WERI-Rb-1 (cell line): Measurements from ENCODE around the gene PDLIM5.
A peak's percentile ranks its signal among the peaks of the same experiment; 100 is the strongest.

Source experiments
- DNase-seq: peaks from one replicate; pipeline ENCODE4 v3.0.0-alpha.2; 2020
- H3K27ac ChIP-seq: fragments of 250-450 bp; sonication (Bioruptor Pico); 2 replicates; pipeline ENCODE4 v1.5.1; 2020; ENCODE audit warnings: mild to moderate bottlenecking, moderate library complexity
- H3K27me3 ChIP-seq: fragments of 250-450 bp; sonication (Bioruptor Pico); 2 replicates; pipeline ENCODE4 v1.5.1; 2021; ENCODE audit warnings: mild to moderate bottlenecking, low read depth, moderate library complexity; ENCODE audit not compliant: insufficient read depth, severe bottlenecking
- H3K36me3 ChIP-seq: fragments of 250-450 bp; sonication (Bioruptor Pico); 2 replicates; pipeline ENCODE4 v1.5.1; 2020; ENCODE audit warnings: mild to moderate bottlenecking, moderate library complexity
- H3K4me3 ChIP-seq: 2 replicates; pipeline ENCODE4 v1.5.1; 2011; ENCODE audit warnings: low read depth, mild to moderate bottlenecking, control low read depth, low read length
- H3K9me3 ChIP-seq: fragments of 250-450 bp; sonication (Bioruptor Pico); 2 replicates; pipeline ENCODE4 v1.5.1; 2021; ENCODE audit warnings: mild to moderate bottlenecking, moderate library complexity; ENCODE audit not compliant: severe bottlenecking
- TF ChIP-seq, protein P1 (sequence below): IDR thresholded peaks from 2 replicates; pipeline ENCODE4 v1.5.1; 2011; ENCODE audit warnings: low read depth, mild to moderate bottlenecking, control low read depth, inconsistent platforms, low read length

Gene PDLIM5

DNA sequence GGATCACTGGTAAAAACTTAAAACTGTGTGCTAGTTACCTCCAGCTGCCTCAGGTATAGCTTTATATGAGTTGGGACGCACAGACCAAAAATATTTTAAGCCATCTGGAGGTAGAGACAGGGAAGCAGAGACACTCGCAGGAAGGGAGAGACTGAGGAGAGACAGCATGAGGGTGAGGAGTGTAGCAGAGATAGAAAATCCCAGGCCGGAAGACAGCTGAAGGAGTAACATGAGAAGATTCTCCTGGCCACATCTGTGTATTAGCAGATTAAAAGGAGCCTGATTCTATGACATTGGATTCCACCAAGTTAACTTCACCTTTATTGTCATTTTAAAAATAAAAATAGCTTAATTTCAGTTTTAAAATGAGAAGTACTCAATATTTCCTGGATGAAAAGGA is 84.3 kb downstream of the PDLIM5 start:
- H3K27me3 ChIP-seq = no peaks in the 10 kb centered on the region
- DNase-seq = peak; percentile 27
- H3K36me3 ChIP-seq = no peaks in the 10 kb centered on the region; the same call in 1 of the 2 replicates
- no peak overlapping the region for H3K27ac ChIP-seq
- H3K9me3 ChIP-seq = no peaks in the 10 kb centered on the region
- TF ChIP-seq, protein P1, sequence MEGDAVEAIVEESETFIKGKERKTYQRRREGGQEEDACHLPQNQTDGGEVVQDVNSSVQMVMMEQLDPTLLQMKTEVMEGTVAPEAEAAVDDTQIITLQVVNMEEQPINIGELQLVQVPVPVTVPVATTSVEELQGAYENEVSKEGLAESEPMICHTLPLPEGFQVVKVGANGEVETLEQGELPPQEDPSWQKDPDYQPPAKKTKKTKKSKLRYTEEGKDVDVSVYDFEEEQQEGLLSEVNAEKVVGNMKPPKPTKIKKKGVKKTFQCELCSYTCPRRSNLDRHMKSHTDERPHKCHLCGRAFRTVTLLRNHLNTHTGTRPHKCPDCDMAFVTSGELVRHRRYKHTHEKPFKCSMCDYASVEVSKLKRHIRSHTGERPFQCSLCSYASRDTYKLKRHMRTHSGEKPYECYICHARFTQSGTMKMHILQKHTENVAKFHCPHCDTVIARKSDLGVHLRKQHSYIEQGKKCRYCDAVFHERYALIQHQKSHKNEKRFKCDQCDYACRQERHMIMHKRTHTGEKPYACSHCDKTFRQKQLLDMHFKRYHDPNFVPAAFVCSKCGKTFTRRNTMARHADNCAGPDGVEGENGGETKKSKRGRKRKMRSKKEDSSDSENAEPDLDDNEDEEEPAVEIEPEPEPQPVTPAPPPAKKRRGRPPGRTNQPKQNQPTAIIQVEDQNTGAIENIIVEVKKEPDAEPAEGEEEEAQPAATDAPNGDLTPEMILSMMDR = no peak
- no peak overlapping the region for H3K4me3 ChIP-seq

DNA sequence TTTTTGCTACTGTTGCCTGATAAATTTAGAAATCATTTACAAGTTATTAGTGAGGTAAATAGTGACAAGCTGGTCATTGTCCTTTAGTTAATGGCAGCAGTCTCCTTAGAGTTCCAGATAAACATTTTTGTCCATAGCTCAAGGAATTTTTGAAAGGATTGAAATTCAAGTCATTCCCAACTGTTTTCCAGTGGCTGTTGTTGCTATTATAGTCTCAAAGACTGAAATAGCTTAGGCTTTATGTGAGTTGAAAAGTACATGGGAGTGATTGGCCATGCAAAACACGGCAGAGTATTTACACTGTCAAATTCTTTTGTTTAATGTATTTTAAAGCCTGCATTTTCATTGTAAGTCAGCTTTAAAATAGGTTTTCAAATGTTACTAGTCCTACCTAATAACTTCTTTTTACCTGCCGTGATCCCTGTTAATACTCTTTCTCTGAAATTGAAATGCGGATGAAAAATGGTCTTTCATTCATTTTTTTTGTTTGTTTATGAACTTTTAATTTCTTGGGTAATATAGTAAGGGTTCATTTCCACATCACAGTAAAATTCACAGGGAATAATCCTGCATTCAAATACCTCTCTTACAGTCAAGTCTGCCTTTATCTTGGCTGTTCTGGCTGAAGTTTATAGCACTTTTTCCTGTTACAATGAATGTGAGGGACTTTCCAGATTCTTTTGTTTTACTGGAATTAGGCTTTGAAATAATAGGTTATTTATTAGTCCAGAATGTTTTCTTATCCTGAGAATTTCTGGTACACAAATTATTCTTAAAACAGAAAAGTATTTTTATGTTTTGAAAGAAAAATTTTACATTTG is 85.1 kb downstream of the PDLIM5 start:
- H3K36me3 ChIP-seq = no peaks in the 10 kb centered on the region; the same call in 1 of the 2 replicates
- no peaks in the 10 kb centered on the region for H3K9me3 ChIP-seq
- H3K4me3 ChIP-seq = no peak overlapping the region
- no peak for DNase-seq
- no peaks in the 10 kb centered on the region for H3K27me3 ChIP-seq
- H3K27ac ChIP-seq = no peak overlapping the region
- TF ChIP-seq, protein P1 = no peak

GRCh38 chr4:94537921-94538628 is 86.3 kb downstream of the PDLIM5 start:
- no peaks in the 10 kb centered on the region; the same call in 1 of the 2 replicates for H3K36me3 ChIP-seq
- no peak overlapping the region for H3K27ac ChIP-seq
- no peaks in the 10 kb centered on the region for H3K9me3 ChIP-seq
- H3K27me3 ChIP-seq = no peaks in the 10 kb centered on the region
- TF ChIP-seq, protein P1 = no peak
- H3K4me3 ChIP-seq = no peak overlapping the region
- no peak for DNase-seq

- H3K36me3 ChIP-seq = no peaks in the 10 kb centered on the region; the same call in 1 of the 2 replicates
- H3K27me3 ChIP-seq = no peaks in the 10 kb centered on the region
- DNase-seq = no peak
- no peak overlapping the region for H3K4me3 ChIP-seq
- TF ChIP-seq, protein P1 = no peak
- no peak overlapping the region for H3K27ac ChIP-seq
- no peaks in the 10 kb centered on the region for H3K9me3 ChIP-seq
Measured at GRCh38 chr4:94540476-94540875, 88.7 kb downstream of the PDLIM5 start.

- Histone ChIP-seq H3K36me3 (no peaks in the 10 kb centered on the region; the same call in 1 of the 2 replicates), H3K4me3 (no peak overlapping the region), H3K27ac (no peak overlapping the region), H3K9me3 (no peaks in the 10 kb centered on the region), H3K27me3 (no peaks in the 10 kb centered on the region)
- TF ChIP-seq, protein P1 = no peak
- DNase-seq = no peak
Measured at GRCh38 chr4:94544811-94545210, 93.1 kb downstream of the PDLIM5 start.
